Daoy (cell line): Measurements from ENCODE around the gene PPP1CA. TPM values are rescaled to one million over a fixed set of nuclear protein-coding genes. Genes with fewer than 3 reads are reported as not detected.
"Not testable (repeated sequence)": the region's sequence is repeated elsewhere in the genome, so short reads cannot be mapped to it uniquely, and the experiment has no call there.

ENCODE experiments used
- DNase-seq: peaks from one replicate; pipeline ENCODE4 v3.0.0-alpha.2; 2015; ENCODE audit warnings: low read depth
- total RNA-seq: library from RNA; depleted of rRNA; stranded (reverse); fragments of >200 nt; shearing (Covaris generic); gene quantifications from 2 replicates; pipeline ENCODE4 v1.2.3, GENCODE V29; 2014

PPP1CA gene
- total RNA-seq, 1 experiment from 2014 or later = 220 TPM

- DNase-seq = no peak
These were observed 3.0 kb upstream of the PPP1CA start for GRCh38 chr11:67404515-67405195.

- not testable (repeated sequence) for DNase-seq
These were observed 1.4 kb upstream of the PPP1CA start for GRCh38 chr11:67403085-67403484.

- not testable (repeated sequence) for DNase-seq
These were observed 658 bp upstream of the PPP1CA start for GRCh38 chr11:67402192-67402839.

GRCh38 chr11:67400942-67401494 lies 640 bp downstream of the PPP1CA start:
- DNase-seq = no peak

- no peak for DNase-seq
These were observed 1.3 kb downstream of the PPP1CA start for GRCh38 chr11:67400251-67400941.

GRCh38 chr11:67398661-67399563 lies 2.7 kb downstream of the PPP1CA start:
- no peak for DNase-seq

GRCh38 chr11:67397986-67398660 lies 3.5 kb downstream of the PPP1CA start:
- no peak for DNase-seq

GRCh38 chr11:67397536-67397935 lies 4.1 kb downstream of the PPP1CA start:
- no peak for DNase-seq

- DNase-seq = no peak
These were observed 4.9 kb downstream of the PPP1CA start for GRCh38 chr11:67396587-67397389.

GRCh38 chr11:67396259-67396581 lies 5.4 kb downstream of the PPP1CA start:
- no peak for DNase-seq

GRCh38 chr11:67395555-67396258 lies 6.0 kb downstream of the PPP1CA start:
- DNase-seq = no peak

- no peak for DNase-seq
These were observed 7.7 kb downstream of the PPP1CA start for GRCh38 chr11:67393990-67394389.

GRCh38 chr11:67393437-67393836 lies 8.2 kb downstream of the PPP1CA start:
- no peak for DNase-seq

- DNase-seq = no peak
These were observed 9.4 kb downstream of the PPP1CA start for GRCh38 chr11:67392183-67392715.

GRCh38 chr11:67391304-67392182 lies 10.1 kb downstream of the PPP1CA start, which contains the start of gene RAD9A:
TSS of gene RAD9A (plus strand) at chr11:67391986. CDS start at chr11:67392045, 59 bp downstream.
- DNase-seq = peak; percentile 96

GRCh38 chr11:67390947-67391303 lies 10.7 kb downstream of the PPP1CA start:
- DNase-seq = no peak

GRCh38 chr11:67389477-67389876 lies 12.2 kb downstream of the PPP1CA start:
- DNase-seq = peak; percentile 44

GRCh38 chr11:67387518-67387917 lies 14.1 kb downstream of the PPP1CA start:
- no peak for DNase-seq
